Keratinocyte (primary cell): ENCODE measurements around the gene MRPL12.

ENCODE experiments used
- EZH2 ChIP-seq: IDR thresholded peaks from one replicate; pipeline ENCODE4 v1.6.1; 2012; ENCODE audit warnings: inconsistent platforms, mild to moderate bottlenecking, low read length, moderate library complexity
- TF ChIP-seq, protein P1 (sequence below), 3 experiments: IDR thresholded peaks in 1 of 3; conservative IDR thresholded peaks in 1 of 3; optimal IDR thresholded peaks in 1 of 3; 2 replicates in 2 of 3; 3 replicates in 1 of 3; pipeline versions ENCODE3 to v1.5.1; 2011; ENCODE audit warnings: low read length in 3 of 3, mild to moderate bottlenecking in 3 of 3, moderate library complexity in 2 of 3, control low read depth in 1 of 3, inconsistent platforms in 1 of 3; ENCODE audit not compliant: insufficient read depth in 2 of 3; ENCODE audit errors: extremely low read depth in 1 of 3

- TF ChIP-seq, protein P1, sequence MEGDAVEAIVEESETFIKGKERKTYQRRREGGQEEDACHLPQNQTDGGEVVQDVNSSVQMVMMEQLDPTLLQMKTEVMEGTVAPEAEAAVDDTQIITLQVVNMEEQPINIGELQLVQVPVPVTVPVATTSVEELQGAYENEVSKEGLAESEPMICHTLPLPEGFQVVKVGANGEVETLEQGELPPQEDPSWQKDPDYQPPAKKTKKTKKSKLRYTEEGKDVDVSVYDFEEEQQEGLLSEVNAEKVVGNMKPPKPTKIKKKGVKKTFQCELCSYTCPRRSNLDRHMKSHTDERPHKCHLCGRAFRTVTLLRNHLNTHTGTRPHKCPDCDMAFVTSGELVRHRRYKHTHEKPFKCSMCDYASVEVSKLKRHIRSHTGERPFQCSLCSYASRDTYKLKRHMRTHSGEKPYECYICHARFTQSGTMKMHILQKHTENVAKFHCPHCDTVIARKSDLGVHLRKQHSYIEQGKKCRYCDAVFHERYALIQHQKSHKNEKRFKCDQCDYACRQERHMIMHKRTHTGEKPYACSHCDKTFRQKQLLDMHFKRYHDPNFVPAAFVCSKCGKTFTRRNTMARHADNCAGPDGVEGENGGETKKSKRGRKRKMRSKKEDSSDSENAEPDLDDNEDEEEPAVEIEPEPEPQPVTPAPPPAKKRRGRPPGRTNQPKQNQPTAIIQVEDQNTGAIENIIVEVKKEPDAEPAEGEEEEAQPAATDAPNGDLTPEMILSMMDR (optimal IDR thresholded peaks at IDR 0.05 in 1 of 3, IDR thresholded peaks at IDR 0.05 in 1 of 3, conservative IDR thresholded peaks at IDR 0.05 in 1 of 3; ENCODE audit: extremely low read depth in 1 of 3, insufficient read depth in 2 of 3, low read length in 3 of 3): no peak
- no peak for TF ChIP-seq EZH2
Measured at GRCh38 chr17:81711814-81712467, 8.8 kb downstream of the MRPL12 start, which contains the start of gene SLC25A10.
